Heart left ventricle (tissue), 16 donors: ENCODE data around the gene XRCC5. TPM values are rescaled to one million over a fixed set of nuclear protein-coding genes. Genes with fewer than 3 reads are reported as not detected.
"Not testable (repeated sequence)": the region's sequence is repeated elsewhere in the genome, so short reads cannot be mapped to it uniquely, and the experiment has no call there.

ENCODE experiments used
- ATAC-seq, 4 donors: fragments of 200-7000 bp; cut with Tn5 transposase; one replicate each; pipeline ENCODE4 v1.9.1; 2020 to 2022; ENCODE audit warnings: moderate library complexity in 4 of 4, mild to moderate bottlenecking in 3 of 4, moderate number of reproducible peaks in 1 of 4
- DNase-seq, 5 donors: peaks; one replicate each; pipeline ENCODE4 v3.0.0-alpha.2; 2020
- H3K27ac ChIP-seq, 12 donors: fragments of 200-600 bp; sonication (generic) in 4 of 12; one replicate each; pipeline versions ENCODE4 v1.5.0 to v1.8.0; 2016 to 2022; ENCODE audit warnings: mild to moderate bottlenecking in 2 of 12
- H3K27me3 ChIP-seq, 9 donors: fragments of 200-600 bp; sonication (generic) in 2 of 9; one replicate each; pipeline versions ENCODE4 v1.5.1 to v1.8.0; 2016 to 2022; ENCODE audit warnings: mild to moderate bottlenecking in 3 of 9
- H3K36me3 ChIP-seq, 9 donors: fragments of 200-600 bp; sonication (generic) in 2 of 9; one replicate each; pipeline versions ENCODE4 v1.5.0 to v1.8.0; 2018 to 2022; ENCODE audit warnings: mild to moderate bottlenecking in 2 of 9
- H3K4me1 ChIP-seq, 12 donors: fragments of 200-600 bp; sonication (generic) in 4 of 12; one replicate each; pipeline versions ENCODE4 v1.5.0 to v1.8.0; 2016 to 2022; ENCODE audit warnings: mild to moderate bottlenecking in 3 of 12
- H3K4me3 ChIP-seq, 12 donors: fragments of 200-600 bp; sonication (generic) in 4 of 12; one replicate each; pipeline versions ENCODE4 v1.5.0 to v1.8.0; 2017 to 2022; ENCODE audit warnings: mild to moderate bottlenecking in 9 of 12, moderate library complexity in 4 of 12
- H3K9me3 ChIP-seq, 12 donors: fragments of 200-600 bp; sonication (generic) in 4 of 12; one replicate each; pipeline versions ENCODE4 v1.5.0 to v1.8.0; 2016 to 2022; ENCODE audit warnings: mild to moderate bottlenecking in 1 of 12
- CTCF ChIP-seq, 12 donors: fragments of 200-600 bp; sonication (generic) in 4 of 12; IDR thresholded peaks; one replicate each; pipeline versions ENCODE4 v1.5.0 to v1.8.0; 2018 to 2022; ENCODE audit warnings: antibody characterized with exemption in 12 of 12, mild to moderate bottlenecking in 5 of 12
- POLR2A ChIP-seq, 2 donors: fragments of 450-650 bp; IDR thresholded peaks; one replicate each; pipeline ENCODE4 v1.6.1; 2017; ENCODE audit warnings: antibody characterized with exemption in 2 of 2, mild to moderate bottlenecking in 2 of 2, moderate library complexity in 2 of 2
- WGBS, 4 donors: extraction: QIAGEN DNeasy Blood & Tissue Kit in 2 of 4; methylation state at CpG; one replicate each; pipeline versions ENCODE4 v1.1.5 to v1.1.7; 2013 to 2018; 5-methylcytosine and 5-hydroxymethylcytosine counted together
- intact Hi-C, 10 donors: fragments of 100-400 bp; cut with DNase I; formaldehyde crosslinking; loops; one replicate each; pipeline versions ENCODE4 v1.11.1 to v1.14.2; 2022
- polyA plus RNA-seq, 2 donors: library from polyadenylated mRNA; stranded (reverse); fragments of 200-250 nt; gene quantifications; one replicate each; pipeline ENCODE4 v1.2.3, GENCODE V29; 2013
- total RNA-seq, 9 donors: library from RNA; depleted of rRNA in 2 of 9; stranded (reverse); fragments of >200 nt in 2 of 9; fragmentation: NEBNext Ultra II Directional in 3 of 9; extraction: Animal tissue kit (Norgen Biotek cat#: 25700) in 3 of 9; gene quantifications; one replicate each; pipeline versions ENCODE4 v1.1.0 to v1.2.4, GENCODE V29; 2016 to 2023
- donor health status: ischemic (EF 13 %, LVEDD 7.1; RV severe dilation, severe dysfunction).
- donor health status: healthy with polysubstance abuse.
- donor health status: DM: no; HTN: yes; CAD: no.
- donor health status: DM: no; HTN: no; CAD: no.
- donor health status: ischemic (EF 25% LVEDD 6.9; RV normal size, moderate dysfunction).
- donor health status: ischemic (EF 25% LVEDD 5.7; RV mildly dilated, moderate dysfunction).
- donor health status: healthy.
- donor health status: DM: yes; HTN: yes; CAD: no.
- donor health status: ischemic (EF 35%, LVEDD 5.7; RV mildly dilated, moderate dysfunction).
- donor health status: nonischemic (EF 11% LVEDD 7.7; RV severe dilation, severe dysfunction).
- donor health status: DM: yes; HTN: yes; CAD: no.
- donor health status: PGD.
- donor health status: ischemic (EF 29% LVEDD 5.4; RV normal size, mild dysfunction).
- donor health status: nonischemic (EF 23%, LVEDD 6.1; RV moderate dilation, normal function).

XRCC5 gene
- total and polyA plus RNA-seq, 11 donors, result 40.0 to 197 (median 126) TPM

GRCh38 chr2:216202626-216203250, 93.6 kb downstream of the XRCC5 start:
- no peaks in the 10 kb centered on the region for H3K9me3 ChIP-seq
- peaks cover 0 to 13% (median 0%) of the 10 kb centered on the region in 12 donors for H3K4me1 ChIP-seq
- H3K27ac ChIP-seq, result no peak overlapping the region
- DNase-seq (no peak), ATAC-seq (no peak)
- no peak overlapping the region for H3K4me3 ChIP-seq
- TF ChIP-seq POLR2A (IDR thresholded peaks at IDR 0.05), result no peak
- TF ChIP-seq CTCF (IDR thresholded peaks at IDR 0.05), result no peak
- 88 to 99% (median 96%) methylated on average over 3 of the region's 3 CpGs for WGBS, 4 donors
- peaks cover 4 to 100% (median 100%) of the 10 kb centered on the region in 9 donors for H3K36me3 ChIP-seq
- no peaks in the 10 kb centered on the region for H3K27me3 ChIP-seq
- intact Hi-C loops, result no loop called here

- Histone ChIP-seq H3K27ac (peak overlapping the region in 1 of 12 donors; percentile 11), H3K27me3 (no peaks in the 10 kb centered on the region), H3K9me3 (no peaks in the 10 kb centered on the region), H3K36me3 (peaks cover 0 to 93% (median 81%) of the 10 kb centered on the region in 9 donors), H3K4me3 (no peak overlapping the region), H3K4me1 (peaks cover 0 to 13% (median 0%) of the 10 kb centered on the region in 12 donors)
- no peak for TF ChIP-seq CTCF (IDR thresholded peaks at IDR 0.05)
- no peak for TF ChIP-seq POLR2A (IDR thresholded peaks at IDR 0.05)
- 92 to 95% (median 94%) methylated on average over 1 of the region's 1 CpG for WGBS, 4 donors
- intact Hi-C loops, result no loop called here
- no peak for ATAC-seq
- DNase-seq, result no peak
These were observed 96.3 kb downstream of the XRCC5 start for GRCh38 chr2:216205486-216205885.

GRCh38 chr2:216206041-216206703, 97.0 kb downstream of the XRCC5 start:
- DNase-seq (no peak), ATAC-seq (no peak)
- intact Hi-C loops, result no loop called here
- Histone ChIP-seq H3K9me3 (no peaks in the 10 kb centered on the region), H3K4me3 (no peak overlapping the region), H3K4me1 (peaks cover 0 to 13% (median 0%) of the 10 kb centered on the region in 12 donors), H3K27me3 (no peaks in the 10 kb centered on the region), H3K36me3 (peaks cover 0 to 87% (median 75%) of the 10 kb centered on the region in 9 donors), H3K27ac (peak overlapping the region in 1 of 12 donors; percentile 11)
- 88 to 92% (median 90%) methylated on average over 2 of the region's 2 CpGs for WGBS, 4 donors
- TF ChIP-seq POLR2A (IDR thresholded peaks at IDR 0.05) (no peak), CTCF (IDR thresholded peaks at IDR 0.05) (no peak)

- no peak for TF ChIP-seq POLR2A (IDR thresholded peaks at IDR 0.05)
- TF ChIP-seq CTCF (IDR thresholded peaks at IDR 0.05), result no peak
- 94 to 98% (median 96%) methylated on average over 5 of the region's 5 CpGs for WGBS, 4 donors
- H3K27ac ChIP-seq, result no peak overlapping the region
- peaks cover 0 to 16% (median 0%) of the 10 kb centered on the region in 12 donors for H3K4me1 ChIP-seq
- no peaks in the 10 kb centered on the region for H3K9me3 ChIP-seq
- peaks cover 0 to 85% (median 68%) of the 10 kb centered on the region in 9 donors for H3K36me3 ChIP-seq
- H3K4me3 ChIP-seq, result no peak overlapping the region
- no peaks in the 10 kb centered on the region for H3K27me3 ChIP-seq
- ATAC-seq, result no peak
- DNase-seq, result no peak
- intact Hi-C loops, result no loop called here
These were observed 97.7 kb downstream of the XRCC5 start for GRCh38 chr2:216206821-216207220.

GRCh38 chr2:216208661-216209060, 99.5 kb downstream of the XRCC5 start:
- H3K4me3 ChIP-seq, H3K27ac ChIP-seq, DNase-seq, intact Hi-C loops, H3K9me3 ChIP-seq, ATAC-seq, H3K27me3 ChIP-seq: not testable (repeated sequence)
- 94 to 98% (median 96%) methylated on average over 8 of the region's 8 CpGs for WGBS, 4 donors
- peaks cover 0 to 16% (median 0%) of the 10 kb centered on the region in 12 donors for H3K4me1 ChIP-seq
- peaks cover 0 to 67% (median 50%) of the 10 kb centered on the region in 9 donors for H3K36me3 ChIP-seq
